Esophagus muscularis mucosa (tissue), 4 donors: ENCODE measurements around the gene RBM44. TPM values are rescaled to one million over a fixed set of nuclear protein-coding genes. Genes with fewer than 3 reads are reported as not detected.

Experiments
- DNase-seq: peaks from one replicate; pipeline ENCODE4 v3.0.0-alpha.2; 2017; ENCODE audit errors: extremely low spot score
- H3K27ac ChIP-seq, 4 donors: fragments of 200-600 bp; sonication (generic); replicated peaks in 1 of 4; 1 replicate in 3 of 4; 2 replicates in 1 of 4; pipeline ENCODE4 v1.5.1; 2016 to 2019; ENCODE audit warnings: mild to moderate bottlenecking in 1 of 4
- H3K27me3 ChIP-seq, 4 donors: fragments of 200-600 bp; sonication (generic); one replicate each; pipeline versions ENCODE4 v1.5.1 to v1.6.0; 2016 to 2019
- H3K36me3 ChIP-seq, 4 donors: fragments of 200-600 bp; sonication (generic); one replicate each; pipeline ENCODE4 v1.5.1; 2016 to 2019
- H3K4me1 ChIP-seq, 4 donors: fragments of 200-600 bp; sonication (generic); one replicate each; pipeline ENCODE4 v1.5.1; 2016 to 2019
- H3K4me3 ChIP-seq, 4 donors: fragments of 200-600 bp; sonication (generic); 1 replicate in 2 of 4; 2 replicates in 2 of 4; pipeline ENCODE4 v1.5.1; 2016 to 2019; ENCODE audit warnings: mild to moderate bottlenecking in 4 of 4, moderate library complexity in 1 of 4
- H3K9me3 ChIP-seq, 4 donors: fragments of 200-600 bp; sonication (generic); 1 replicate in 3 of 4; 2 replicates in 1 of 4; pipeline ENCODE4 v1.5.1; 2016 to 2019
- EP300 ChIP-seq: sonication (generic); formaldehyde crosslinking; IDR thresholded peaks from one replicate; pipeline ENCODE4 v1.6.1; 2017; ENCODE audit warnings: antibody characterized with exemption
- POLR2A ChIP-seq: fragments of 450-650 bp; IDR thresholded peaks from one replicate; pipeline ENCODE4 v1.6.1; 2017; ENCODE audit warnings: antibody characterized with exemption, moderate library complexity, mild to moderate bottlenecking, low read depth
- POLR2AphosphoS5 ChIP-seq, 2 donors: sonication (generic); formaldehyde crosslinking; IDR thresholded peaks; one replicate each; pipeline ENCODE4 v1.6.1; 2017; ENCODE audit warnings: antibody characterized with exemption in 2 of 2
- WGBS: methylation state at CpG from one replicate; pipeline ENCODE4 v1.1.5; 2018; 5-methylcytosine and 5-hydroxymethylcytosine counted together
- intact Hi-C: fragments of 100-400 bp; cut with DNase I; formaldehyde crosslinking; loops from one replicate; pipeline ENCODE4 v1.15.1; 2023
- total RNA-seq, 4 donors: library from RNA; depleted of rRNA; stranded (reverse); fragments of >200 nt; gene quantifications; one replicate each; pipeline versions ENCODE4 v1.1.0 to v1.2.1, GENCODE V29; 2016
- TF ChIP-seq, protein P1 (sequence below), 3 experiments: fragments of 200-600 bp in 2 of 3; fragments of 450-650 bp in 1 of 3; sonication (generic) in 2 of 3; IDR thresholded peaks; one replicate each; pipeline ENCODE4 v1.5.1; 2017 to 2019; ENCODE audit warnings: antibody characterized with exemption in 3 of 3, mild to moderate bottlenecking in 2 of 3, moderate library complexity in 1 of 3

The RBM44 gene
- total RNA-seq, 4 donors from 2014 or later = 0.42 to 0.99 (median 0.61) TPM

DNA sequence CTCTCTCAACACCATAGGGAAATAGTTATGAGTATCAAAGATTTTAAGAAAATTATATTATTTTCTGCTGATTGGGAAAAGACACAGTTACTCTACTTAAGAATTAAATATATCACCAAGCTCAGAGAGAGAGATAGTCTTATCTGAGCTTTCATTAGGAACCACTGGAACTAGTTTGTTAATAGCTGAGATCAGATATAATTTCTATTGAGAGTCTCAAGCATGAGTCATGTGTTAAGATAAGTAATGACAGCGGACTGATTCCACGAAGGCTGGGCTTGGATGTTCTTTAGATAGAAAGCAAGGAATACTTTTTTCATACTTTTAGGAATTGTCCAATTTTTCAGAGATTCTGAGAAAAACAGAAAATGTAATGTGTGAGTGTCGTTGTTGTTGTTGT lies 44.4 kb upstream of the RBM44 start:
- Histone ChIP-seq H3K27ac (no peak overlapping the region), H3K9me3 (no peaks in the 10 kb centered on the region), H3K27me3 (no peaks in the 10 kb centered on the region), H3K4me3 (no peak overlapping the region), H3K4me1 (no peaks in the 10 kb centered on the region), H3K36me3 (peaks cover 60 to 100% (median 93%) of the 10 kb centered on the region in 4 donors)
- TF ChIP-seq, protein P1, sequence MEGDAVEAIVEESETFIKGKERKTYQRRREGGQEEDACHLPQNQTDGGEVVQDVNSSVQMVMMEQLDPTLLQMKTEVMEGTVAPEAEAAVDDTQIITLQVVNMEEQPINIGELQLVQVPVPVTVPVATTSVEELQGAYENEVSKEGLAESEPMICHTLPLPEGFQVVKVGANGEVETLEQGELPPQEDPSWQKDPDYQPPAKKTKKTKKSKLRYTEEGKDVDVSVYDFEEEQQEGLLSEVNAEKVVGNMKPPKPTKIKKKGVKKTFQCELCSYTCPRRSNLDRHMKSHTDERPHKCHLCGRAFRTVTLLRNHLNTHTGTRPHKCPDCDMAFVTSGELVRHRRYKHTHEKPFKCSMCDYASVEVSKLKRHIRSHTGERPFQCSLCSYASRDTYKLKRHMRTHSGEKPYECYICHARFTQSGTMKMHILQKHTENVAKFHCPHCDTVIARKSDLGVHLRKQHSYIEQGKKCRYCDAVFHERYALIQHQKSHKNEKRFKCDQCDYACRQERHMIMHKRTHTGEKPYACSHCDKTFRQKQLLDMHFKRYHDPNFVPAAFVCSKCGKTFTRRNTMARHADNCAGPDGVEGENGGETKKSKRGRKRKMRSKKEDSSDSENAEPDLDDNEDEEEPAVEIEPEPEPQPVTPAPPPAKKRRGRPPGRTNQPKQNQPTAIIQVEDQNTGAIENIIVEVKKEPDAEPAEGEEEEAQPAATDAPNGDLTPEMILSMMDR (IDR thresholded peaks at IDR 0.05) = no peak
- TF ChIP-seq EP300 = no peak
- no peak for TF ChIP-seq POLR2AphosphoS5 (IDR thresholded peaks at IDR 0.05)
- TF ChIP-seq POLR2A = no peak
- intact Hi-C loops = no loop called here
- 80% methylated on average over 3 of the region's 3 CpGs for WGBS
- no peak for DNase-seq

DNA sequence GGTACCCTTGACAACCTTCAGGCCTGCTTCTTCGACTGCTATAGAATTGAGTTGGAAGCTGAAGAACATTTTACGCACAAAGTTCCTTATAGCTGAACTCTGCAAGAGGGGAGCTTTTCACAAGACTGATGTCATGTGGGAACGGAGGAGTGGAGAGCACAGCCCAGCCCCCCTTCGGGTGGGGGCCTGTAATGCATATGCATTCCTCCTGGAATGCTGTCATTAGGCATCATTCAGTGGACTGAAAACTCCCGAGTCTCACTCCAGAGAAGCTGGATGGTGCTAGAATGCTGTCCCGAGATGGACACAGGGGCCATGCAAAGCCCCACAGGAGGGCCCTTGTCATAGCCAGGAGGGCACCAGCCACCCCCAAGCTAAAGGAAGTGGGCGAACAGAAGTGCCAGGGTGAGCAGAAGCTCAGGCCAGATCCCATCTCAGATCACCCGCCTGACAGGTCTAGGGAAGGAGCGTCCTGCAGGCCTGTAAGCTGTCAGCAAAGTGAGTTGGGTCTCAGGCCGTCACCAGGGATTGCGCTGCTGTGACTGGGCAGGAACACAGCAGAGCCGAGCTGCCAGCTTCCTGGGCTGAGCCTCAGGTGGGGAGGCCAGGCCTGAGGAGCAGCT lies 43.8 kb upstream of the RBM44 start:
- H3K27me3 ChIP-seq = no peaks in the 10 kb centered on the region
- DNase-seq = no peak
- intact Hi-C loops = no loop called here
- H3K36me3 ChIP-seq = peaks cover 60 to 100% (median 92%) of the 10 kb centered on the region in 4 donors
- no peak overlapping the region for H3K27ac ChIP-seq
- no peaks in the 10 kb centered on the region for H3K4me1 ChIP-seq
- no peak overlapping the region for H3K4me3 ChIP-seq
- H3K9me3 ChIP-seq = no peaks in the 10 kb centered on the region
- TF ChIP-seq, protein P1 (IDR thresholded peaks at IDR 0.05) = no peak
- TF ChIP-seq POLR2A (no peak), POLR2AphosphoS5 (IDR thresholded peaks at IDR 0.05) (no peak), EP300 (no peak)
- whole genome bisulfite sequencing = 89% methylated on average over 12 of the region's 12 CpGs

DNA sequence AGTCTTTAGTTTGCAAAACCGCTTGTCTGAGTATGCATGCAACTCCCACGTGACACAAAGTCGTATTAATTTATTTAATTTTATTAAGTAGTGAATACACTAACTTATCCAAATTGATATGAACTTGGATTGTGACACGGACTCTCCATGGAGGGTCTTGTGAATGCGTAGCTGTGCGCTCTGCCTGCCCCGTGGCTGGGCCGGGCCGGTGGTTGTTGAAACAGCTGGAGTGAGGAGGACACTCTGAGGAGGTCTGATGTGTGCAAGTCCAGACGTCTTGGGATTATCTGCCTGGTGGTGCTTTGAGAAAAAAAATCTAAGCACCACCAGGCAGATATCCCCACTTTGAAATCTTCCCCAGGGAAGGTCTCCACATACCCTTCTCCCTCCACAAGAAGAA lies 41.0 kb upstream of the RBM44 start:
- WGBS = 88% methylated on average over 10 of the region's 10 CpGs
- Histone ChIP-seq H3K27me3 (no peaks in the 10 kb centered on the region), H3K27ac (no peak overlapping the region), H3K4me3 (no peak overlapping the region), H3K9me3 (no peaks in the 10 kb centered on the region), H3K4me1 (peaks cover 0 to 15% (median 3%) of the 10 kb centered on the region in 4 donors), H3K36me3 (peaks cover 75 to 100% (median 91%) of the 10 kb centered on the region in 4 donors)
- intact Hi-C loops = no loop called here
- TF ChIP-seq, protein P1 (IDR thresholded peaks at IDR 0.05) = no peak
- TF ChIP-seq POLR2A = no peak
- TF ChIP-seq EP300 = no peak
- TF ChIP-seq POLR2AphosphoS5 (IDR thresholded peaks at IDR 0.05) = no peak
- DNase-seq = no peak

DNA sequence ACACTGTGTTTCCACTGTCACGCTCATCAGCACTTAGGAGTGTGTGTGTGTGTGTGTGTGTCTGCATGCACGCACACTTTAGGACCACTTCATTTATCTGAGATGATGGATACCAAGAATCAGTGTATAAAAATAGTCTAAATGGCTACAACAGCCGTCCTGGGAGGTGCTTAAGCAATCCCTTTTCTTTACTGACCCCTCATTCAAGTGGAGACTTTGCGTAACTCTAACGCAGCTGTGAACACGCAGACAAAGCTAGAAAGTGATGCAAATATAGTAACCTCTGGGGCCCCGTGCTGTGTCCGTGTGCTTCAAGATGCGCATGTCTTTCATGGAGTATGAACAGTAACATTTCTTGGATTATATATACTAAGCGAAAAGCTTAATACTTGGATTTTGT lies 40.4 kb upstream of the RBM44 start:
- H3K4me1 ChIP-seq = peaks cover 0 to 15% (median 3%) of the 10 kb centered on the region in 4 donors
- 92% methylated on average over 10 of the region's 10 CpGs for WGBS
- DNase-seq = no peak
- H3K27ac ChIP-seq = no peak overlapping the region
- H3K9me3 ChIP-seq = no peaks in the 10 kb centered on the region
- TF ChIP-seq, protein P1 (IDR thresholded peaks at IDR 0.05) = no peak
- TF ChIP-seq POLR2A = no peak
- TF ChIP-seq EP300 = no peak
- no peak for TF ChIP-seq POLR2AphosphoS5 (IDR thresholded peaks at IDR 0.05)
- no peak overlapping the region for H3K4me3 ChIP-seq
- H3K27me3 ChIP-seq = no peaks in the 10 kb centered on the region
- intact Hi-C loops = no loop called here
- H3K36me3 ChIP-seq = peaks cover 70 to 100% (median 92%) of the 10 kb centered on the region in 4 donors

DNA sequence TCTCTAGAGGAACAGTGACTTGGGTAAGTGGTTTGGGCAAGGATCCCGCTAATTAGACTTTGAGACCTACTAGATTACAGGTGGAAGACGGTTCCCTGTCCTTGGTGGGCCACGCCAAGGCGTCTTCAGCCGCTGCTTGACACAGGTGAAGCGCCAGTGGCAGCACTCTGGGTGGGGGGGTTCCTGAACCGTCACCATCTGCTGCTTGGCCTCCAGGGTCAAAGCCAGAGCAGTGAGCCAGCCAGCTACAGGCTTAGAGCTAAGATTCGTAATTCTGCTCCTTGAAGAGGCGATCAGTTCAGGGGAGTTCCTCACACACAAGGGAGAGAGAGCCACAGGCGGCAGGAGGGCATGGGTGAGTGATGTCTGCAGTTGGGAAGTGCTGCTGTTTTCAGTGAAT lies 39.4 kb upstream of the RBM44 start:
- Histone ChIP-seq H3K9me3 (no peaks in the 10 kb centered on the region), H3K36me3 (peaks cover 73 to 99% (median 94%) of the 10 kb centered on the region in 4 donors), H3K27me3 (no peaks in the 10 kb centered on the region), H3K4me1 (peaks cover 0 to 15% (median 3%) of the 10 kb centered on the region in 4 donors), H3K4me3 (no peak overlapping the region), H3K27ac (no peak overlapping the region)
- TF ChIP-seq POLR2AphosphoS5 (IDR thresholded peaks at IDR 0.05) (no peak), EP300 (no peak), POLR2A (no peak)
- TF ChIP-seq, protein P1 (IDR thresholded peaks at IDR 0.05) = no peak
- 94% methylated on average over 7 of the region's 10 CpGs for WGBS
- no peak for DNase-seq
- intact Hi-C loops = no loop called here
